T1000 (cell line): ENCODE results near the gene THRB.

ENCODE experiments used
- DNase-seq: peaks from one replicate; lab custom pipeline; 2025; ENCODE audit warnings: mixed read lengths; lab: John Stamatoyannopoulos, UW

The THRB gene

GRCh38 chr3:24141548-24141947 lies 353.1 kb downstream of the THRB start:
- DNase-seq: no peak

GRCh38 chr3:24139463-24140412 lies 354.9 kb downstream of the THRB start:
- DNase-seq: no peak

GRCh38 chr3:24138876-24139256 lies 355.8 kb downstream of the THRB start:
- no peak for DNase-seq

GRCh38 chr3:24137958-24138875 lies 356.4 kb downstream of the THRB start:
- DNase-seq: no peak

- no peak for DNase-seq
These were observed 357.3 kb downstream of the THRB start for GRCh38 chr3:24137334-24137733.

GRCh38 chr3:24136624-24137310 lies 357.9 kb downstream of the THRB start:
- no peak for DNase-seq

DNA sequence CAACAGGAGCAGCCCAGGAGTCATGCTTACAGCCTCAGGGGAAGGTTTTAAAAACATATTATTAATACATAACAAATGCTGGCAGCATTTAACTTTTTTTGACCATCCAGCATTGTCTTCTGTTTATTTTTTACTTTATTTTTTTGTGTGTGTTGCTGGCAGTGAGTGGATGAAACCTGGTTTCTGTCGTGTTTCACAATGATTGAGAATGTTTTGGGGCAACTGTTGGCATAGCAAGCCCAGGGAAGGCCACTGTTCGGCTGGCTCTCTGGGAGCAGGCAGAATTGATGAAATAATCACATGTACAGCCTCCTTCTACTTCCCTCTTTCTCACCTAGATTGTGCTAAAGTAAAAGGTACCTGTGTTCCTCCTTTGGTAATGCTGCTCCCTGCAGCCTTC lies 359.4 kb downstream of the THRB start:
- peak; percentile 25 for DNase-seq

- DNase-seq: no peak
These were observed 360.7 kb downstream of the THRB start for GRCh38 chr3:24133942-24134341.

DNA sequence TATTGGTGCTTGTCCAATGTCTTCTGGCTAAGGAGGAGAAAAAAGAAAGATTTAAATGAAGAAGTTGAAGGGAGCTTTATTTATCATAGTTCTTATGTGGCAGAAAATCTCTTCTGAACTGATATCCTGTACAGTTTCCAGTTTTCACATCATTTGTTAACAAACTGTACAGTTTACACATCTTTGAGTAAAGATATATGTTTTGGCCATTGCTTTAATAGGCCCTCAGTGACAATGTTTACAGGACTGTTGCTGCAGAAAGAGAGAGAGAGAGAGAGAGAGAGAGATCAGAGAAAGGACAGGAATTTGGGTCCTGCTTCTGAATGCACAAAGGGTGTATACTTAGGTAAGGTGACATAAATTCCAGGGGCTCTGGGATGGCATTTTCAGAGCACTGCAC lies 361.2 kb downstream of the THRB start:
- no peak for DNase-seq

DNA sequence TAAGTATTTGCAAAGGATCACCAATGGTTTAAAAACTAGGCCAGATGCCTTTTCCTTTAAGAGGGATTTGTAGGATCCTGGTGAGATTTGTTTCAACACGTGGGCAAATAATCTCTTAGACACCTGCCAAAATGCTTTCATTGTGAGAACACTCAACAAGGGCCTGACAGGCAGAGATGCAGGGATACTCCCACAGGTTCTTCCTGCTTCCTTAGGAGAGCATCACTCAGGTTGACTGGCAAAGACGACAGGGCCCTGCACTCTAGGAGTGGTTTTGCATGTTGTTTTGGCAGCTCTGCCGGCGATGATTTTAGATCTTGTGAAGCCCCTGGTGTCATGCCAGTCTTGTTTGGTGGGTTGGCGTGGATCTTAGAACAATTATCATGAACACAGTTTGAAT lies 365.1 kb downstream of the THRB start:
- no peak for DNase-seq

GRCh38 chr3:24128199-24129005 lies 366.2 kb downstream of the THRB start:
- no peak for DNase-seq

GRCh38 chr3:24123596-24123995 lies 371.1 kb downstream of the THRB start:
- peak; percentile 24 for DNase-seq

DNA sequence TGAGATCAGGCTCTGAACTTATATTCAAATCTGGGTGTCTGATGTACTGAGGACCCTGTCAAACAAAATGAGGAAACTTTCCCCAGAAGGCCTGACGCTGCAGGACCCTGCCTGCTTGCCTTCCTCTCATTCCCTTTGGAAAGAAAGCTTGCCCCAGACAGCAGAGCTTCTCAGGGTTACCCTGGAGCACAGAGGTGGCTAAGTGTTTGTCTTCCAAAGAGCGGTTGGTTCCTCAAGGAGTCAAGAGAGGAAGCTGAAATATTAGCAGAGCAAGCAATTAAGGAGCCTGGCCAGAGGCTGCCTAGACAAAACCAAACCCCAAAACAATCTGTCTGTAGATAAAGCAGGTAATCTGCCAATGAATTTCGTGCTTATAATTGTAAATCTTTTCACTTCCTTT lies 374.2 kb downstream of the THRB start:
- DNase-seq: no peak

DNA sequence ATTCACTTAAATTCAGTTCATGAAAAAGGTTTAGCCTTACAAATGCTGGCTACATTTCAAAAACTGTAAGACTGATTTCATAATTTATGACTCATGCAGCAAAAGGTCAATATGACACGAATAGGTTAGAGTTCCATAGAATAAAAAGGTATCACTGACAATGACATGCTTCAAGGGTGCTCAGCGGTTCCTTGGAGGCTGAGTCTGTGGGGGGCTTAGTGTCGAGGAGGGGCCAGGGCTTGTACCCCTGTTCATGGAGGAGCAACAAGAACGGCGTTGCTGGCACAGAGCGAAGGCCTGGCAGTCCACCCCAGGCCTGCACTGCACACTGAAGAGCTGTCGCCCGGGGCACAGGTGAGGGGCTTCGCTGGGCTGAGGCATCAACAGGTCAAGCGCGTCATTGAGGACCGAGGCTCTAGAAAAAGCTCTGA lies 375.3 kb downstream of the THRB start:
- DNase-seq: no peak

DNA sequence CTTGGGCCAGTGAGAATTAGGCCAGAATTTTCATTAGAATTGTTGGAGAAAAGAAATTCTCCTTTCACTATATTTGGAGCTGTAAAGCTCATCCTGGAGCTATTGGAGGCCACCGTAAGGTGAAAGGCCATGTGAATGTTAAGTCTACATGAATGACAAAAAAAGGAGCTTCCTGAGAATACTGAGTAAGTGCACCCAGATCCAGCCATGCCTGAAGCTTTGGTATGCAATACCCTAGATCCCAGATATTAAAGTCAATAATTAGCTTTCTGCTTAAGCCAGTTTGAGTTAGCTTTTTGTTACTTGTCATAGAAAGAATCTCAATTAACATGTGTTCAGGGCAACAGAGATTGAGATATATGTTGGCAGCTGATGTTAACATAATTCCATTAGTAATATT lies 377.1 kb downstream of the THRB start:
- no peak for DNase-seq

DNA sequence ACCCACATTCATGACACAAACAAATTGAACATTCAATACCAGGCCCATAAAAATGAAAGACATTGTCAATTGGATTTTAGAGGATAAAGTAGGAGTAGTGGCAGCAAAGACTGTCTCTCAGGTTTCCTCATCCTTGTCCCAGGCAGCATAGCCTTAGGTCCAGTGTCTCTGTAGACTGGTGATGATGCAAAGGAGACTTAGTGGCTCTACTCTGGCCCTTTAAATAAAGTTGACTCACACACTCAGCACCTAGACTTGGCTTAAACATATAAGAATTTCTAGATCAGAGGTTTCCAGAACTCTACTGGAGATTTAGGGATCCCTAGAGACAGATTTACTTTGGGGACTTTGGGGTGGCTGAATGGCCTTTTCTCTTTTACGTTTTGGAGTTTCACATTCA lies 382.9 kb downstream of the THRB start:
- no peak for DNase-seq

GRCh38 chr3:24110051-24110450 lies 384.6 kb downstream of the THRB start:
- no peak for DNase-seq

DNA sequence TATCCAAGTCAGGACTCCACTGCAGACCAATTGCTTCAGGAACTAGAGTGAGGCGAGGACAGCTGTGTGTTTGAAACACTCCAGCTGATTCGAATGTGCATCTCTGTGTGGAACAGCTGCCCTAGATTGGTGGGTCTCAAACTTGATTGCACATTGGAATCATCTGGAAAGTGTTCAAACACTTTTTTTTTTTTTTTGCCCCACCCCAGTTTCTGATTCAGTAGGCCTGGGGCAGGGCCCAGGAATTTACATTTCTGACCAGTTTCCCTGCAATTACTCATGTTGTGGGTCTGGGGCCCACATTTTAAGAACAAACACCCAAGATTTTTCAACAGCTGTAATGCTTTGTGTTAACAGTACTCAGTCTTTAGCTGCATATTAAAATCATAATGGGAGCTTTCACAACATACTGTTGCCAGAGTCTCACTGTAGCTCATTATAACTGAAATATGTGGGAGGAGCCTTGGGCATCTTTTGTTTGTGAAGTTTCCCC lies 392.9 kb downstream of the THRB start:
- no peak for DNase-seq

- DNase-seq: no peak
These were observed 393.8 kb downstream of the THRB start for GRCh38 chr3:24100696-24101402.

- DNase-seq: no peak
These were observed 397.9 kb downstream of the THRB start for GRCh38 chr3:24096695-24097290.
